ENCODE data around the gene TJP2.

TJP2 gene

DNA sequence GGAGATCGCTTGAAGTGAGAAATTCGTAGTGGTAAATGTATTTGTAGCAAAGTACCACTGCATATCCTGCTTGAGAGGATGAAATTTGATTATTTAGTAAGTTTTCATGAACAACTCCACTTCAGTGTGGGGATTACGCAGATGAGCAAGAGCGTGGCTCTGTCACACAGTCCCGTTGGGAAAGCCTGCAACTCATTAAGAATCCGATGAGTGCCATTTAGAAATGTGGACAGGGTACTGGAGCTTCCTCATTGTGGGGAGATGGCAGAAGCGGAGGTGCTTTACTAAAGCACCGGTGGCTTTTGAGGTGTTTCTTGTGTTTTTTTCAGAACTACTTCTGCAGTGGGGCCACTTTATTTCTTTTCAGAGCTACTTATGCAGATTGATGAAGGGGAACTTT, 1.4 kb downstream of the TJP2 start:
- WGBS, 2 experiments: 59 to 62% methylated on average over 8 of the region's 8 CpGs

DNA sequence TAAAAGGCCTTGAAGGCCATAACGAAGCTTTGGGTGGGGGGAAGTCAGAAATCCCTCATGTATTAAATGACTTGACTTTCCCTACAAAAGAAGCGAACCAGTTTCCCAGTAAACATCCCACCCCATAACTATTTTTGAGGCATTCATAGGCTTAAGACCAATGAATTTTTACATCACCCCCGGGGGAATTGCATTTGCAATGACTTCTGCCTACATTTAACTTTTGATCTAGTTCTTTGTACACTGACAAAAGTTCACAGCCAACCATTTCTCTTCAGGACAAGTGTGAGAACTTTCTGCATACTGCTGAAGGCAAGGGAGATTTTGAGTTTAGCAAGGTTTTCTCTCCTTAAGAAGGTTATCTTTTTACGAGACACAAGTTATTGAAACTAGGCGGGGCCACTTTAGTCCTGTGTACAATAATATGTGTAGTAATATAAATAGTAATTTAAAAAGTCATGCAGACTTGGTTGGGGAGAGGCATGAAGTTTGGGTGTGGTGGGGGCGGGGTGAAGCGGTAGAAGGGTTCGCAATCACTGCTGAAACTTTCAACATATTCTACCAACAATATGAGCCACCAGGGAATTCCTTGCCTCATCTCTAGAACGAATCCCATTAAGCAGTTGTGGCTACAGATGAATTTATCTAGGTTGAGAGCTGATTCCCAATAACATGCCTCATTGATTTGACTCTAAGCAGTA, 2.5 kb downstream of the TJP2 start:
- Histone ChIP-seq H3K4me1 (ENCODE audit: control insufficient read depth, insufficient read depth, low read length) (no peaks in the 10 kb centered on the region), H3K27me3 (ENCODE audit: control insufficient read depth, insufficient read depth, low read length, poor library complexity, severe bottlenecking) (peaks cover 28% of the 10 kb centered on the region), H3K36me3 (ENCODE audit: control insufficient read depth, insufficient read depth, low read length) (no peaks in the 10 kb centered on the region), H3K4me3 (ENCODE audit: insufficient read depth, low read depth, low read length) (no peak overlapping the region), H3K27ac (ENCODE audit: insufficient read depth, low read depth, low read length, poor library complexity, severe bottlenecking) (no peak overlapping the region), H3K9me3 (ENCODE audit: control insufficient read depth, low read length) (no peaks in the 10 kb centered on the region)
- 89 to 95% methylated on average over 6 to 9 of the region's 9 CpGs for WGBS, 2 experiments

More for the DNA sequence above, 1.4 kb downstream of the TJP2 start:
- no peaks in the 10 kb centered on the region for H3K9me3 ChIP-seq (ENCODE audit: control insufficient read depth, low read length)
- H3K36me3 ChIP-seq (ENCODE audit: control insufficient read depth, insufficient read depth, low read length): no peaks in the 10 kb centered on the region
- H3K27ac ChIP-seq (ENCODE audit: insufficient read depth, low read depth, low read length, poor library complexity, severe bottlenecking): no peak overlapping the region
- H3K4me3 ChIP-seq (ENCODE audit: insufficient read depth, low read depth, low read length): no peak overlapping the region
- H3K27me3 ChIP-seq (ENCODE audit: control insufficient read depth, insufficient read depth, low read length, poor library complexity, severe bottlenecking): peaks cover 28% of the 10 kb centered on the region
- no peaks in the 10 kb centered on the region for H3K4me1 ChIP-seq (ENCODE audit: control insufficient read depth, insufficient read depth, low read length)

DNA sequence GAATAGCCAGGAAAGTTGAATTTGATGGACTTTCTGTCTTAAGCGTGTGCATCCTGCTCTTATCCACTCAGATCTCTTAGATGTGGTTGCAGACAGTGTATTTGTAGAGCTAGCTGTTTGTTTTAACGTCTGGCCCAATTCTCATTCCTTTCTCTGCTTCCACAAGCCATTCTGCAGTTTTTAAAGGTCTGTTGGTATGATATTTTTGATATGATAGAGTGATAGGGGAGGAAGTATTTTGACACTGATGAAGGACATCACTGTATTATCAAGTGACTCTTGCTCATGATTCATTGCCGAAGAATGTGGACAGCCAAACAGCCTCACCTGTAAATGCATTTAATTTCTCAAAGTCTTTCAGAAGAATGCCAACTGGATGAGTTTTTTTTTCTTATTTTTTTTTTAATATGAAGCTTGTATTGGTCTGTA, 4.5 kb downstream of the TJP2 start:
- Histone ChIP-seq H3K4me3 (ENCODE audit: insufficient read depth, low read depth, low read length) (no peak overlapping the region), H3K4me1 (ENCODE audit: control insufficient read depth, insufficient read depth, low read length) (no peaks in the 10 kb centered on the region), H3K9me3 (ENCODE audit: control insufficient read depth, low read length) (no peaks in the 10 kb centered on the region), H3K27ac (ENCODE audit: insufficient read depth, low read depth, low read length, poor library complexity, severe bottlenecking) (no peak overlapping the region), H3K36me3 (ENCODE audit: control insufficient read depth, insufficient read depth, low read length) (no peaks in the 10 kb centered on the region), H3K27me3 (ENCODE audit: control insufficient read depth, insufficient read depth, low read length, poor library complexity, severe bottlenecking) (peaks cover 17% of the 10 kb centered on the region)
- 90 to 96% methylated on average over 3 of the region's 3 CpGs for WGBS, 2 experiments

DNA sequence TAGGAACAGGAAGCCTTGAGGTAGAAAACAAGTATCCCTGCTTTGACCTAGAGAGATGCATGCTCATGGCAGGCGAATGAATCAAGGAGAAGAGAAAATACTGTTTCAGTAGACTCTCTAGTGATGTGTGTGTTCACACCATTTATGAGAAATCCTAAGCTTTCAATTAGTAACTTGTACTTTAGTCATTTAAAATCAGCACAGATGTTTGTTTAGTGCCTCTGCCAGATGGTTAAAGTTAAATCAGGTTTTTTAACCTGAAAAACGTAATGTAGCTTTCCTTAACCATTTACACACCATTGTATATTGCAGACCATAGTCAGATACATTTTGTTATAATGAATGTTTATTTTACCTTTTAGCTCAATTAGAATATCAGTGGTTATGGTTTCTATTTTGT, 5.0 kb downstream of the TJP2 start:
- H3K36me3 ChIP-seq (ENCODE audit: control insufficient read depth, insufficient read depth, low read length): no peaks in the 10 kb centered on the region
- H3K4me3 ChIP-seq (ENCODE audit: insufficient read depth, low read depth, low read length): no peak overlapping the region
- H3K27ac ChIP-seq (ENCODE audit: insufficient read depth, low read depth, low read length, poor library complexity, severe bottlenecking): no peak overlapping the region
- no peaks in the 10 kb centered on the region for H3K9me3 ChIP-seq (ENCODE audit: control insufficient read depth, low read length)
- H3K27me3 ChIP-seq (ENCODE audit: control insufficient read depth, insufficient read depth, low read length, poor library complexity, severe bottlenecking): peaks cover 17% of the 10 kb centered on the region
- H3K4me1 ChIP-seq (ENCODE audit: control insufficient read depth, insufficient read depth, low read length): no peaks in the 10 kb centered on the region
- WGBS, 2 experiments: 100% methylated on average over 1 to 2 of the region's 2 CpGs

DNA sequence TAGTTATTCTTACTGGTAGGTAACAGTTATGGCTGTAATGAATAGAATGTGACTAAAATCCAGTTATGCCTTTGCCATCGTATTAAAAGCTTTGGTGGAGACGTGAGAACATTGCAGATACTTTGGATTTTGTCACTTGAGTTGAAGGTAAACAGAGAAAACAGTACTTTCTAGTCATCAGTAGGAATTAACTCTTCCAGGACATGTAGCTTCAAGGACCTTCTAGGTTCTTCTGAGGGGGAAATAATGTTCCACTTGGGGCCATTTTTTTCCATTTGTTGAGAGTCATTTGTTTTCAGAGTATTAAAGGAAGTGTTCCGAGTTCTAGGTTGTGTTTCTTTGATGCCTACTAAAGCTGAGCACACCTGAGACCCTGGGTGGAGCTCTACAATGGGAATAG, 6.1 kb downstream of the TJP2 start:
- Histone ChIP-seq H3K36me3 (ENCODE audit: control insufficient read depth, insufficient read depth, low read length) (no peaks in the 10 kb centered on the region), H3K27ac (ENCODE audit: insufficient read depth, low read depth, low read length, poor library complexity, severe bottlenecking) (no peak overlapping the region), H3K27me3 (ENCODE audit: control insufficient read depth, insufficient read depth, low read length, poor library complexity, severe bottlenecking) (peaks cover 9% of the 10 kb centered on the region), H3K9me3 (ENCODE audit: control insufficient read depth, low read length) (no peaks in the 10 kb centered on the region), H3K4me3 (ENCODE audit: insufficient read depth, low read depth, low read length) (no peak overlapping the region), H3K4me1 (ENCODE audit: control insufficient read depth, insufficient read depth, low read length) (no peaks in the 10 kb centered on the region)
- WGBS, 2 experiments: 91 to 93% methylated on average over 3 of the region's 3 CpGs

DNA sequence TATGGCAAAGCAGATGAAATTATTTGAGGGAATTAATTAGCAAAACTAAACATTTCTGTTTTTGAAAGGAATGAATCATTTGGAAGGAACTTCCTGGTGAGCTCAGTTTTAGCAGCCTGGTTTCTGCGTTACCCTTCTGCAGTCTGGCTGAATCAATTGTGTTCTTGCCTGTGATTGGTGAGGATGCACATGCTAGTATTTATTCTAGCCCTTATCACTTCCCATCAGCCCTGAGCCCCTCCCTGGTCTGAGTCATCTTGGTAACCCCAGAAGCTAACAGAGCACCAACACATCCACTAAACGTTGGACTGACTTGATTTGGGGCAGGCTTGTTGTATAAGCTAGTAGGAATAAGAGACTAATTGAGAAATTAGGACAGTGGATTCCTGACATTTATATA, 6.6 kb downstream of the TJP2 start:
- H3K36me3 ChIP-seq (ENCODE audit: control insufficient read depth, insufficient read depth, low read length): no peaks in the 10 kb centered on the region
- no peak overlapping the region for H3K4me3 ChIP-seq (ENCODE audit: insufficient read depth, low read depth, low read length)
- H3K27me3 ChIP-seq (ENCODE audit: control insufficient read depth, insufficient read depth, low read length, poor library complexity, severe bottlenecking): peaks cover 4% of the 10 kb centered on the region
- 77 to 83% methylated on average over 2 of the region's 2 CpGs for WGBS, 2 experiments
- no peaks in the 10 kb centered on the region for H3K9me3 ChIP-seq (ENCODE audit: control insufficient read depth, low read length)
- H3K27ac ChIP-seq (ENCODE audit: insufficient read depth, low read depth, low read length, poor library complexity, severe bottlenecking): no peak overlapping the region
- no peaks in the 10 kb centered on the region for H3K4me1 ChIP-seq (ENCODE audit: control insufficient read depth, insufficient read depth, low read length)

DNA sequence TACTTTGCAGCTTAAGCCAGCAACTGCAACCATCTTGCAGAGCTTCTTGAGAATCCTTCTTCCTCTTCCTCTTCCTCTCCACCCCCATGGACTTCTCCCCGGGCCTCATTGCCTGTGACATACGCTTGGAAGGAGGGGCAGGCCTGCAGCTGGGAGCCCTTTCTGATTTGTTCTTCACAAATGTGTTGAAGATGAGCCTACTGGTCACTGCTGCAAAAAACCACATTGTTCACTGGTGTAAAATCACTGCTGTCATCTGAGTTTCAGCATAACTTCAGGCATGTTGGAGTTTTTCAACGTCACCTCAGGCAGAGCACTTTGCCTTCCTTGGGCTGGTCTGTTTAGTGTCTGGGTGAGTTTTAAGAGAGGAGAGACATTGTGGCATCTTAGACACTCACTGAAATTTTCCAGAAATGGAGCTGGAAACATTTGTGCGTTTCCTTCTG, 7.9 kb downstream of the TJP2 start:
- 84 to 87% methylated on average over 4 of the region's 4 CpGs for WGBS, 2 experiments
- H3K9me3 ChIP-seq (ENCODE audit: control insufficient read depth, low read length): no peaks in the 10 kb centered on the region
- no peak overlapping the region for H3K27ac ChIP-seq (ENCODE audit: insufficient read depth, low read depth, low read length, poor library complexity, severe bottlenecking)
- H3K4me1 ChIP-seq (ENCODE audit: control insufficient read depth, insufficient read depth, low read length): no peaks in the 10 kb centered on the region
- no peaks in the 10 kb centered on the region for H3K36me3 ChIP-seq (ENCODE audit: control insufficient read depth, insufficient read depth, low read length)
- no peak overlapping the region for H3K4me3 ChIP-seq (ENCODE audit: insufficient read depth, low read depth, low read length)
- no peaks in the 10 kb centered on the region for H3K27me3 ChIP-seq (ENCODE audit: control insufficient read depth, insufficient read depth, low read length, poor library complexity, severe bottlenecking)

DNA sequence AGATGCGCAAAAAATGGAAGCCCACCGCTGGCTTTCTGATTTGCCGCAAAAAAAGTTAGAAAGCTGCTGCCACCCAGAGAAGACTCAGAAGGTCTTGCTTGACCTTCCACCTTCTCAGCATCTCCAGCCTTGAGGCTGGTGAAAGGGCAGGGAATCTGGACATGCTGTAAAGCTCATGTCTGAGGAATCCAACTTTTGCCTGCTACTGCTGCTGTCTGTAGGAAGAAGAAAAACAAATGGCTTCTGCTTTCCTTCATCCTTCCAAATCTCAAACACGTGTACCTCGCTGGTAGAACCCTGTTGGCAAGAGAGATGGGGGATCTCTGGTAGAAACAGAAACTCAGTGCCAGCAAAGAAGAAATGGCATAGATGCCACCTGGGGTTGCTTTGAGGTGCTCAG, 10.2 kb downstream of the TJP2 start:
- H3K4me1 ChIP-seq (ENCODE audit: control insufficient read depth, insufficient read depth, low read length): no peaks in the 10 kb centered on the region
- H3K27me3 ChIP-seq (ENCODE audit: control insufficient read depth, insufficient read depth, low read length, poor library complexity, severe bottlenecking): no peaks in the 10 kb centered on the region
- no peaks in the 10 kb centered on the region for H3K9me3 ChIP-seq (ENCODE audit: control insufficient read depth, low read length)
- no peak overlapping the region for H3K4me3 ChIP-seq (ENCODE audit: insufficient read depth, low read depth, low read length)
- H3K27ac ChIP-seq (ENCODE audit: insufficient read depth, low read depth, low read length, poor library complexity, severe bottlenecking): no peak overlapping the region
- 95 to 98% methylated on average over 5 of the region's 5 CpGs for WGBS, 2 experiments
- no peaks in the 10 kb centered on the region for H3K36me3 ChIP-seq (ENCODE audit: control insufficient read depth, insufficient read depth, low read length)

DNA sequence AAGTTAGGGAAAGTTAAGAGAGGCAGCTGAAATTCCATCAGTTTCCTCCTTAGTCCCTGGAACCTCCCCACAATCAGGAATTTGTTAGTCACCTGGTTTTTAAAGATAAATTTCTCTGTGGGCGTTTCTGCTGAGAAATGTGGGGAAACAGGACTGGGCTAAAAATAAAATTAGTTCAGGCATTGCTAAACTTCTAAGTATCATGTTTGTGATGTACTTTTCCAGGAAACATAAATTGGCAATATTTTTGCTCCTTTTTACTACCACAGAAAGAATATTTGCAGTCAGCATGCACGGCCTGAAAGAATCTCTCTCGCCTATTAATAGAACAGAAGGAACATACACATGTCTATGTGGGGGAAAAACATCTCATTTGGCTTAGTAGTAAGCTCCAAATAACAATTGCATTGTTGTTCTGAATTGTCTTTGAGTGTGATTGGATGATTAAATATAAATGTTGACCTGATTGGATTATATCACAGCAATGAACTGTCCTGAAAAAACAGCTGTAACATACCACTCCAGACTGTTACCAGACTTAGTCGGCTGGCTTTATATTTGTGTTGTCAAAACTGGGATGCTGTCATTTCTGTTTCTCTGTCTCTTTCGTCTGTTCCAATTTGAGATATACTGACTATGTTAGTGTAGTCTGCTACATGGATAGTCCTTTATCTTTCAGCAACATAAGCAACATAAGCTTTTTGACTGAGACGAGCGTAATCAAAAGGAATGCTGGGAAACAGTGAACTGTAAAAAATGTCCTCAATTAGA, 12.9 kb downstream of the TJP2 start:
- Histone ChIP-seq H3K36me3 (ENCODE audit: control insufficient read depth, insufficient read depth, low read length) (no peaks in the 10 kb centered on the region), H3K9me3 (ENCODE audit: control insufficient read depth, low read length) (no peaks in the 10 kb centered on the region), H3K27ac (ENCODE audit: insufficient read depth, low read depth, low read length, poor library complexity, severe bottlenecking) (no peak overlapping the region), H3K4me3 (ENCODE audit: insufficient read depth, low read depth, low read length) (no peak overlapping the region), H3K27me3 (ENCODE audit: control insufficient read depth, insufficient read depth, low read length, poor library complexity, severe bottlenecking) (no peaks in the 10 kb centered on the region), H3K4me1 (ENCODE audit: control insufficient read depth, insufficient read depth, low read length) (no peaks in the 10 kb centered on the region)
- 94% methylated on average over 5 of the region's 7 CpGs for WGBS, 2 experiments

DNA sequence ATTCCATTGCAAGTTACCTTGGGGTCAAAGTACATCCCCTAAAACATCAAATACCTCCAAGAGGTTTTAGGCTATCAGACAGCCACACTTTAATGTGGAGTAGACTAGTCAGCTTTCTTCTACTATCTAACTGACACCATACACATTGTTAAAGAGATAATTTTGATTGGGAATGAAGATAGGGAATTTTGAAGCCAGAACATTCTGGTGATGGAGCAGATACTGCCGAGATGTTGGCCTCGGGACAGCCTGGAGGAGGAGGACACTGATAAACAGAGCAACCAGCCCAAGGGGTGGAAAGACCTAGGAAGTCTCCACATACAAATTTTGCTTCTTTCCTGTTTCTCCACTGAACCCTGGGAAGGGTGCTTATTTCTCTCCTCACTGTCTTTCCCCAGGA, 14.9 kb downstream of the TJP2 start:
- Histone ChIP-seq H3K4me3 (ENCODE audit: insufficient read depth, low read depth, low read length) (no peak overlapping the region), H3K4me1 (ENCODE audit: control insufficient read depth, insufficient read depth, low read length) (no peaks in the 10 kb centered on the region), H3K36me3 (ENCODE audit: control insufficient read depth, insufficient read depth, low read length) (no peaks in the 10 kb centered on the region), H3K27ac (ENCODE audit: insufficient read depth, low read depth, low read length, poor library complexity, severe bottlenecking) (no peak overlapping the region), H3K9me3 (ENCODE audit: control insufficient read depth, low read length) (no peaks in the 10 kb centered on the region), H3K27me3 (ENCODE audit: control insufficient read depth, insufficient read depth, low read length, poor library complexity, severe bottlenecking) (no peaks in the 10 kb centered on the region)
- 97 to 98% methylated on average over 2 of the region's 2 CpGs for WGBS, 2 experiments
